ENCODE measurements around the gene LPAR1.

Gene LPAR1

GRCh38 chr9:111064160-111064837 lies 26.0 kb upstream of the LPAR1 start:
- Histone ChIP-seq H3K4me1 (no peaks in the 10 kb centered on the region), H3K9me3 (no peaks in the 10 kb centered on the region), H3K27me3 (no peaks in the 10 kb centered on the region), H3K4me3 (no peak overlapping the region), H3K36me3 (no peaks in the 10 kb centered on the region), H3K27ac (no peak overlapping the region)
- no peak for TF ChIP-seq CTCF (IDR thresholded peaks at IDR 0.05)
- intact Hi-C loops (cut with DNase I; ENCODE audit: low total_unique reads), result loop anchor here (10.0 kb wide), 1 partner anchor 1099 kb away; no protein-coding TSS in a partner anchor
- DNase-seq, result no peak

- Histone ChIP-seq H3K27me3 (no peaks in the 10 kb centered on the region), H3K9me3 (no peaks in the 10 kb centered on the region), H3K27ac (no peak overlapping the region), H3K4me1 (no peaks in the 10 kb centered on the region), H3K36me3 (no peaks in the 10 kb centered on the region), H3K4me3 (no peak overlapping the region)
- TF ChIP-seq CTCF (IDR thresholded peaks at IDR 0.05), result no peak
- intact Hi-C loops (cut with DNase I; ENCODE audit: low total_unique reads), result loop anchor here (10.0 kb wide), 1 partner anchor 1099 kb away; no protein-coding TSS in a partner anchor
- DNase-seq, result no peak
Observed at GRCh38 chr9:111063332-111063731, 25.1 kb upstream of the LPAR1 start.

- no peak for TF ChIP-seq CTCF (IDR thresholded peaks at IDR 0.05)
- Histone ChIP-seq H3K27me3 (no peaks in the 10 kb centered on the region), H3K4me3 (no peak overlapping the region), H3K9me3 (no peaks in the 10 kb centered on the region), H3K27ac (no peak overlapping the region), H3K4me1 (no peaks in the 10 kb centered on the region), H3K36me3 (no peaks in the 10 kb centered on the region)
- intact Hi-C loops (cut with DNase I; ENCODE audit: low total_unique reads), result no loop called here
- no peak for DNase-seq
Observed at GRCh38 chr9:111058166-111058565, 19.9 kb upstream of the LPAR1 start.

GRCh38 chr9:111056538-111056937 lies 18.3 kb upstream of the LPAR1 start:
- Histone ChIP-seq H3K36me3 (no peaks in the 10 kb centered on the region), H3K4me3 (no peak overlapping the region), H3K27ac (no peak overlapping the region), H3K9me3 (no peaks in the 10 kb centered on the region), H3K27me3 (no peaks in the 10 kb centered on the region), H3K4me1 (no peaks in the 10 kb centered on the region)
- TF ChIP-seq CTCF (IDR thresholded peaks at IDR 0.05), result no peak
- no peak for DNase-seq
- intact Hi-C loops (cut with DNase I; ENCODE audit: low total_unique reads), result no loop called here

- intact Hi-C loops (cut with DNase I; ENCODE audit: low total_unique reads), result no loop called here
- no peak overlapping the region for H3K4me3 ChIP-seq
- no peaks in the 10 kb centered on the region for H3K27me3 ChIP-seq
Observed at GRCh38 chr9:111052791-111053190, 14.5 kb upstream of the LPAR1 start.

More at GRCh38 chr9:111052791-111053190, 14.5 kb upstream of the LPAR1 start:
- Histone ChIP-seq H3K36me3 (no peaks in the 10 kb centered on the region), H3K4me1 (peaks cover 0 to 6% (median 0%) of the 10 kb centered on the region in 4 donors), H3K9me3 (no peaks in the 10 kb centered on the region), H3K27ac (no peak overlapping the region)
- TF ChIP-seq CTCF (IDR thresholded peaks at IDR 0.05), result no peak
- DNase-seq, result no peak

Data from tibial artery (tissue), 4 donors.